ENCODE results near the gene NEUROD2.

The NEUROD2 gene

DNA sequence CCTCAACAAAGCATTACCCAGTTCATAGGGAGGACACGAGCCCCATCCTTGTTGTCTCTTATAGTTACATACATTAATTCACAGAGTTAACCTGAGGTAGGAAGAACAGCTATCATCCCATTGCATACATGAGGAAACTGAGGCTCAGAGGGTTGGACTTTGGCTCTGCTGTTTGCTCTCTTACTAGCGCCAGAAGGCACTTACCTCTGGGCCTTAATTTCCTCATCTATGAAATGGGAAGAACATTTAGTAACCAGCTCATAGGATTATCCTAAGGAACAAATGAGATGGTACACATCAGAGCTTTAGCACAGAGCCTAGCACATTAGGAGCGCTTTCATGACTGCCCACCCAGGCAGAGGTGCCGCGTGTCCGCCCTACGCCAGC is 27.6 kb downstream of the NEUROD2 start:
- no peaks in the 10 kb centered on the region for H4K20me1 ChIP-seq (ENCODE audit: insufficient read depth, low read length)
- H3K9me3 ChIP-seq (replicated peaks; ENCODE audit: insufficient read depth, low read length): no peaks in the 10 kb centered on the region
- no peak overlapping the region for H3K4me3 ChIP-seq (ENCODE audit: low read length)
- H3K9me2 ChIP-seq (replicated peaks; ENCODE audit: insufficient read depth, low read length): no peaks in the 10 kb centered on the region
- H3K4me1 ChIP-seq (ENCODE audit: low read length): no peaks in the 10 kb centered on the region
- H3F3A ChIP-seq (ENCODE audit: insufficient read depth, low read length): no peaks in the 10 kb centered on the region
- no peaks in the 10 kb centered on the region for H3K27me3 ChIP-seq (replicated peaks; ENCODE audit: insufficient read depth, low read length)
- TF ChIP-seq, protein P1, sequence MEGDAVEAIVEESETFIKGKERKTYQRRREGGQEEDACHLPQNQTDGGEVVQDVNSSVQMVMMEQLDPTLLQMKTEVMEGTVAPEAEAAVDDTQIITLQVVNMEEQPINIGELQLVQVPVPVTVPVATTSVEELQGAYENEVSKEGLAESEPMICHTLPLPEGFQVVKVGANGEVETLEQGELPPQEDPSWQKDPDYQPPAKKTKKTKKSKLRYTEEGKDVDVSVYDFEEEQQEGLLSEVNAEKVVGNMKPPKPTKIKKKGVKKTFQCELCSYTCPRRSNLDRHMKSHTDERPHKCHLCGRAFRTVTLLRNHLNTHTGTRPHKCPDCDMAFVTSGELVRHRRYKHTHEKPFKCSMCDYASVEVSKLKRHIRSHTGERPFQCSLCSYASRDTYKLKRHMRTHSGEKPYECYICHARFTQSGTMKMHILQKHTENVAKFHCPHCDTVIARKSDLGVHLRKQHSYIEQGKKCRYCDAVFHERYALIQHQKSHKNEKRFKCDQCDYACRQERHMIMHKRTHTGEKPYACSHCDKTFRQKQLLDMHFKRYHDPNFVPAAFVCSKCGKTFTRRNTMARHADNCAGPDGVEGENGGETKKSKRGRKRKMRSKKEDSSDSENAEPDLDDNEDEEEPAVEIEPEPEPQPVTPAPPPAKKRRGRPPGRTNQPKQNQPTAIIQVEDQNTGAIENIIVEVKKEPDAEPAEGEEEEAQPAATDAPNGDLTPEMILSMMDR (IDR thresholded peaks at IDR 0.05; ENCODE audit: low read length): no peak
- no peak for TF ChIP-seq EZH2phosphoT487 (IDR thresholded peaks at IDR 0.05; ENCODE audit: low read length)
- no peak overlapping the region for H3K27ac ChIP-seq (ENCODE audit: low read length)
- no peaks in the 10 kb centered on the region for H3K36me3 ChIP-seq (replicated peaks; ENCODE audit: insufficient read depth, low read length)
- no peak overlapping the region for H2AFZ ChIP-seq (ENCODE audit: low read length)
- no peak for DNase-seq
- H3K9ac ChIP-seq (ENCODE audit: low read length): no peak overlapping the region
- H3K79me2 ChIP-seq (ENCODE audit: low read length): no peaks in the 10 kb centered on the region
- no peak overlapping the region for H3K4me2 ChIP-seq (ENCODE audit: low read depth, low read length)

DNA sequence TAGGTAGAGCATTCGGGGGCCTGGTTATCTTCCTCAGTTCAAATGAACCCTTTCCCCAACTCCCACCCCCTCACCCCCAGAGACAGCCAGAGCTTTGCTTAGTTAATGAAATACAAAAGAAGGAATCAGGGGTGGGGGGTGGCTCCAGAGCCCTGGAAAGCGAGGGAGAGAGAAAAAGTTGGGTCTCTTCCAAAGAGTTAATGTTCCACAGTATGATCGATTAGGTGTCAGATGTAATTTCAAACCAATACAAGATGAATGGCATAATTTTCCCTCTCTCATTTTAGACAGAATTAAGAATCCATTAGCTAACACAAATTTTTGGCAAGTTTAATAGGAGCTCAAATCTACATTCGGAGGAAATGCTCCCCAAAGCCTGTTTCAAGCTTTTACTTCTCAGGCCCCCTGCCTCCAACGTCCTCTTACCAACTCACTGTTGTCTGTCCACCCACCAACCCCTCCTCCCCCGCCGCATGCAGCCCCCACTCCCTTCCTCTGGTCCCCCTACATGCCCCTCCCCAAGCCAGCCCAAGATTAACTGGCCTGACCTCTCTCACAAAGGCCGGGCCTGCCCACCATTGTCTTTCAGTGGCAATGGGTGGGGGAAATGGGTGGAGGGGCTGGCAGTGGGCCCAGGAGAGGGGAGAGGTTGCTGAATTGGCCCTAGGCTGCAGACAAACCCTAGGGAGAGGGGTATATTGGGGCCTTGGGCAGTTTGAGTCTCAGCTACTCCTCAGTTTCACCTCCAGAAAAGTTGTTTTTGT is 28.2 kb downstream of the NEUROD2 start:
- Histone ChIP-seq H3F3A (ENCODE audit: insufficient read depth, low read length) (no peaks in the 10 kb centered on the region), H3K9me3 (replicated peaks; ENCODE audit: insufficient read depth, low read length) (no peaks in the 10 kb centered on the region), H3K27me3 (replicated peaks; ENCODE audit: insufficient read depth, low read length) (no peaks in the 10 kb centered on the region), H3K36me3 (replicated peaks; ENCODE audit: insufficient read depth, low read length) (no peaks in the 10 kb centered on the region), H3K4me3 (ENCODE audit: low read length) (no peak overlapping the region), H3K4me1 (ENCODE audit: low read length) (no peaks in the 10 kb centered on the region), H2AFZ (ENCODE audit: low read length) (no peak overlapping the region), H3K9me2 (replicated peaks; ENCODE audit: insufficient read depth, low read length) (no peaks in the 10 kb centered on the region), H3K79me2 (ENCODE audit: low read length) (no peaks in the 10 kb centered on the region), H3K9ac (ENCODE audit: low read length) (no peak overlapping the region), H3K4me2 (ENCODE audit: low read depth, low read length) (no peak overlapping the region), H4K20me1 (ENCODE audit: insufficient read depth, low read length) (no peaks in the 10 kb centered on the region), H3K27ac (ENCODE audit: low read length) (no peak overlapping the region)
- TF ChIP-seq EZH2 (optimal IDR thresholded peaks at IDR 0.05; ENCODE audit: low read depth, low read length) (no peak), EZH2phosphoT487 (IDR thresholded peaks at IDR 0.05; ENCODE audit: low read length) (no peak)
- TF ChIP-seq, protein P1 (IDR thresholded peaks at IDR 0.05; ENCODE audit: low read length): no peak
- no peak for DNase-seq

DNA sequence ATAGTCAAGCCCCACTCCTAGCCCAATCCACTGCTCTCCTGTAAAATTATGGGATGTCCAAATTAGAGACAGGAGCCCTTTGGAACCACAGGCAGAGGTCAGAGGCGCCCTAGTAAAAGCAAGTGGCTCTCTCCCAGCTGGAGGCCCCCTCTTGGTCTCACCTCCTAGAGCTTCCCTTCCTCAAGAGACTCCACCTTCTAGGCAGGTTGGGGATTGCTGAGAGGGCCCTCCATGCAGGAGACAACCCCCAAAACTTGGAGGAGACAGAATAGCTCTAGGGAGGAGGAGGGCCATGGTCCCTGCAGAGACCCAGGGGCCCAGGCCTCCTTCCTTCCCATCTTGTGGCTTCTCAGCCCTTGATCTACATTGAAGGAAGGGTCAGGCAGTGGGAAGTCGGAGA is 29.4 kb downstream of the NEUROD2 start:
- no peaks in the 10 kb centered on the region for H3K9me3 ChIP-seq (replicated peaks; ENCODE audit: insufficient read depth, low read length)

More for the DNA sequence above, 29.4 kb downstream of the NEUROD2 start:
- H3K79me2 ChIP-seq (ENCODE audit: low read length): no peaks in the 10 kb centered on the region
- H3F3A ChIP-seq (ENCODE audit: insufficient read depth, low read length): no peaks in the 10 kb centered on the region
- H3K4me1 ChIP-seq (ENCODE audit: low read length): no peaks in the 10 kb centered on the region
- H3K36me3 ChIP-seq (replicated peaks; ENCODE audit: insufficient read depth, low read length): no peaks in the 10 kb centered on the region
- H4K20me1 ChIP-seq (ENCODE audit: insufficient read depth, low read length): no peaks in the 10 kb centered on the region
- no peak overlapping the region for H3K27ac ChIP-seq (ENCODE audit: low read length)
- DNase-seq: no peak
- no peak overlapping the region for H3K4me2 ChIP-seq (ENCODE audit: low read depth, low read length)
- H3K9ac ChIP-seq (ENCODE audit: low read length): no peak overlapping the region
- no peaks in the 10 kb centered on the region for H3K27me3 ChIP-seq (replicated peaks; ENCODE audit: insufficient read depth, low read length)
- no peak overlapping the region for H3K4me3 ChIP-seq (ENCODE audit: low read length)
- no peak overlapping the region for H2AFZ ChIP-seq (ENCODE audit: low read length)
- TF ChIP-seq EZH2phosphoT487 (IDR thresholded peaks at IDR 0.05; ENCODE audit: low read length) (no peak), EZH2 (optimal IDR thresholded peaks at IDR 0.05; ENCODE audit: low read depth, low read length) (no peak)
- TF ChIP-seq, protein P1 (IDR thresholded peaks at IDR 0.05; ENCODE audit: low read length): no peak
- H3K9me2 ChIP-seq (replicated peaks; ENCODE audit: insufficient read depth, low read length): no peaks in the 10 kb centered on the region

Data from MM.1S (cell line).